GM13976 (cell line): ENCODE results near the gene VPS37B.

Experiments used
- DNase-seq: peaks from one replicate; pipeline ENCODE4 v3.0.0; 2012; ENCODE audit warnings: low spot score
- in situ Hi-C: fragments of 300-500 bp; cut with MboI; formaldehyde crosslinking; loops from one replicate; pipeline ENCODE4 v1.12.0; 2022; ENCODE audit warnings: low sequenced_read_pairs, mixed read lengths, inconsistent platforms; ENCODE audit not compliant: unreplicated experiment
- TF ChIP-seq, protein P1 (sequence below): IDR thresholded peaks from 2 replicates; pipeline ENCODE4 v1.5.1; 2012; ENCODE audit warnings: borderline replicate concordance, mild to moderate bottlenecking; ENCODE audit not compliant: insufficient read depth; ENCODE audit errors: extremely low read depth, missing control alignments, control extremely low read depth

The VPS37B gene

GRCh38 chr12:122845865-122846621 is 49.9 kb downstream of the VPS37B start:
- DNase-seq: no peak
- in situ Hi-C loops: no loop called here
- TF ChIP-seq, protein P1, sequence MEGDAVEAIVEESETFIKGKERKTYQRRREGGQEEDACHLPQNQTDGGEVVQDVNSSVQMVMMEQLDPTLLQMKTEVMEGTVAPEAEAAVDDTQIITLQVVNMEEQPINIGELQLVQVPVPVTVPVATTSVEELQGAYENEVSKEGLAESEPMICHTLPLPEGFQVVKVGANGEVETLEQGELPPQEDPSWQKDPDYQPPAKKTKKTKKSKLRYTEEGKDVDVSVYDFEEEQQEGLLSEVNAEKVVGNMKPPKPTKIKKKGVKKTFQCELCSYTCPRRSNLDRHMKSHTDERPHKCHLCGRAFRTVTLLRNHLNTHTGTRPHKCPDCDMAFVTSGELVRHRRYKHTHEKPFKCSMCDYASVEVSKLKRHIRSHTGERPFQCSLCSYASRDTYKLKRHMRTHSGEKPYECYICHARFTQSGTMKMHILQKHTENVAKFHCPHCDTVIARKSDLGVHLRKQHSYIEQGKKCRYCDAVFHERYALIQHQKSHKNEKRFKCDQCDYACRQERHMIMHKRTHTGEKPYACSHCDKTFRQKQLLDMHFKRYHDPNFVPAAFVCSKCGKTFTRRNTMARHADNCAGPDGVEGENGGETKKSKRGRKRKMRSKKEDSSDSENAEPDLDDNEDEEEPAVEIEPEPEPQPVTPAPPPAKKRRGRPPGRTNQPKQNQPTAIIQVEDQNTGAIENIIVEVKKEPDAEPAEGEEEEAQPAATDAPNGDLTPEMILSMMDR: no peak

GRCh38 chr12:122845041-122845864 is 50.7 kb downstream of the VPS37B start:
- TF ChIP-seq, protein P1: no peak
- no peak for DNase-seq
- in situ Hi-C loops: no loop called here

- no peak for DNase-seq
- TF ChIP-seq, protein P1: no peak
- in situ Hi-C loops: no loop called here
Observed at GRCh38 chr12:122844366-122844971, 51.5 kb downstream of the VPS37B start.

DNA sequence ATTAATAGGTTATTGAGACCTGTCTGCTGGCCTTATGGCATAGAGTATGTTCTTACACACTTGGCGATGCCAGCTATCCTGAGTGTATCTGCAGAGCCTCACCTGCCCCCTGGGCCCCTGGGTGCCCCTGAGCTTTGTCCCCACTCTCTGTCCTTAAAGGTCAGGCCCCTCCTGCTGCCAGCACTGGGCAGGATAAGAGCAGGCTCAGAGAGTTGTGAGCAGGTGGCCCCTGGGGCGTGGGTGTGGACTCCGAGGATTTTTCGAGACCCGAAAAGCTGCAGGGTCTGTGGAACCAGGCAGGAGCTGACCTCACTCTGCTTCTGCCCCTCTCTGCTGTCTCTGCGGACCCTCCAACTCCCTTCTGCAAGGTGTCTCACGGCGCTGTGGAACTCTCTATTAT is 52.5 kb downstream of the VPS37B start:
- TF ChIP-seq, protein P1: no peak
- in situ Hi-C loops: no loop called here
- no peak for DNase-seq

DNA sequence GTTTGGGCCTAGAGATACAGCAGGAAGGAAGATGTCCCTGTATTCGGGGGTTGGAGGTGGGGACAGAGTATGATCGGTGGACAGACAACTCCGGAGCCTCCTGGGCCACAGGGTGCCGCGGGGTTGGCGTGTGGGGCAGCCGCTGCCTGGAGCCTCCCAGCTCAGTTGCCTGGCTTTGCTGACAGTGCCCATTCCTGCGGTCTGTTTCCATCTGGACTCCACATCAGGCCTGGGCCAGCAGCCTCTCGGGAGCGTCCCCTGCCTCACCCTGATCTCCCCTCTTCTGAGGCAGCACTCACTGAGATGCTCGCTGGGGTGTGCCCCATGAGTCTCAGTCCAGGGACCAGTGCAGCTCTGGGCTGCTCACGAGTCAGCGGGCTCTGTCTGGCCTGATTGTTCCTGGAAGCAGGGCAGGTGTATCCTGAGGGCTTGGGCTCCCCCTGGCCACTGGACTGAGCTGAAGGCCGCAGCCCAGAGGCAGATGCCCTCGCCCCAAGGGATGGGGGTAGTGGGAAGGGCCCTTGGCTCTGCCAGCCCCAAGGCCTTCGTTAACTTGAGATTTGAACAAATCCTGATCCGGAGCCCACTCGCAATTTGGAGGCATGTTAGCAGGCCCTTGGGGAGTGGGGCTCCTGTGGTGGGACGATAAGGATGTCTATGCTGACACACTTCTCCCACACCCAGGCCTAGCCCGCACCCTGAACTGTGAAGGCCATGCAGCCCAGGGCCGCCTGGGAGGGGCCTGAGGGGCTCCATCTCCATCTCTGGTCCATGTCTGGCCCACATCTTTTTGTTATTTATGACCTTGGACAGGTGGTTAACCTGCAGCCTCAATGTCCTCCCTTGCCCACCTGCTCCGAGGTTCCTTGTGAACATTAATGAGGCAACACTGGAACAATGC is 53.2 kb downstream of the VPS37B start:
- no peak for DNase-seq
- TF ChIP-seq, protein P1: no peak
- in situ Hi-C loops: no loop called here
